HCT116 (cell line): ENCODE results near the gene DNMT1. TPM values are rescaled to one million over a fixed set of nuclear protein-coding genes. Genes with fewer than 3 reads are reported as not detected.

Experiments used
- ATAC-seq: fragments of 200-7000 bp; cut with Tn5 transposase; 2 replicates; pipeline ENCODE4 v1.9.1; 2020; ENCODE audit warnings: mild to moderate bottlenecking, moderate library complexity
- BruUV-seq: library from RNA; stranded (reverse); fragments of 400-500 nt; replicated peaks from 2 replicates; lab custom pipeline; 2021; lab: Mats Ljungman, UMichigan
- CTCF ChIA-PET: fragments of 300-600 bp; sonication (Branson Sonifier 250); formaldehyde crosslinking; loops from one replicate; lab custom pipeline; 2021; ENCODE audit warnings: antibody characterized with exemption; lab: Charles Lee
- POLR2A ChIA-PET: fragments of 300-600, 350-600 bp; sonication (Branson Sonifier 250); formaldehyde crosslinking; loops from one replicate; lab custom pipeline; 2021; ENCODE audit warnings: antibody characterized with exemption; lab: Charles Lee
- RAD21 ChIA-PET, 2 experiments: fragments of 300-600 bp; sonication (Branson Sonifier 250); formaldehyde crosslinking; loops; one replicate each; lab custom pipeline; 2023; ENCODE audit warnings: low total read pairs in 2 of 2; ENCODE audit not compliant: uncharacterized antibody in 2 of 2, unreplicated experiment in 2 of 2, low non-redundant PET in 1 of 2; lab: Charles Lee
- DNase-seq: peaks from one replicate; pipeline ENCODE4 v3.0.0-alpha.2; 2010; ENCODE audit warnings: low read depth, low spot score
- H2AFZ ChIP-seq: fragments of 200-600 bp; shearing (Covaris generic), sonication (generic); 2 replicates; pipeline ENCODE4 v1.6.1; 2017; ENCODE audit warnings: low read depth, mixed run types, mixed read lengths, antibody characterized with exemption, low read length; ENCODE audit not compliant: poor library complexity, severe bottlenecking
- H3K27ac ChIP-seq: 2 replicates; pipeline ENCODE4 v1.5.1; 2012; ENCODE audit warnings: low read depth, low read length
- H3K27me3 ChIP-seq: fragments of 200-600 bp; sonication (generic); 2 replicates; pipeline ENCODE4 v1.6.1; 2016; ENCODE audit warnings: mixed run types, low read length, mixed read lengths; ENCODE audit not compliant: insufficient read depth
- H3K36me3 ChIP-seq, 2 experiments: fragments of 200-500 bp in 1 of 2; fragments of 200-600 bp in 1 of 2; sonication (Bioruptor generic) in 1 of 2; sonication (generic) in 1 of 2; 2 replicates each; pipeline versions ENCODE4 v1.5.1 to v1.6.1; 2014 to 2016; ENCODE audit warnings: low read length in 2 of 2, inconsistent platforms in 1 of 2, mixed read lengths in 1 of 2, mixed run types in 1 of 2; ENCODE audit not compliant: insufficient read depth in 2 of 2, control insufficient read depth in 1 of 2
- H3K4me1 ChIP-seq, 2 experiments: fragments of 200-600 bp in 1 of 2; sonication (generic) in 1 of 2; 2 replicates each; pipeline versions ENCODE4 v1.5.1 to v1.6.1; 2012 to 2017; ENCODE audit warnings: low read length in 2 of 2, inconsistent platforms in 1 of 2, mild to moderate bottlenecking in 1 of 2, mixed read lengths in 1 of 2, mixed run types in 1 of 2, moderate library complexity in 1 of 2; ENCODE audit not compliant: insufficient read depth in 2 of 2, control insufficient read depth in 1 of 2
- H3K4me2 ChIP-seq: fragments of 200-600 bp; sonication (generic); 2 replicates; pipeline ENCODE4 v1.6.1; 2017; ENCODE audit warnings: mixed run types, low read length, mixed read lengths
- H3K4me3 ChIP-seq, 2 experiments: fragments of 200-600 bp in 1 of 2; sonication (generic) in 1 of 2; replicated peaks in 1 of 2; 2 replicates each; pipeline ENCODE4 v1.5.1; 2011 to 2016; ENCODE audit warnings: low read length in 2 of 2, control low read depth in 1 of 2, low read depth in 1 of 2, mild to moderate bottlenecking in 1 of 2, mixed read lengths in 1 of 2, mixed run types in 1 of 2
- H3K79me2 ChIP-seq: fragments of 200-600 bp; sonication (generic); 2 replicates; pipeline ENCODE4 v1.6.1; 2017; ENCODE audit warnings: mild to moderate bottlenecking, mixed run types, low read length, moderate library complexity, mixed read lengths; ENCODE audit not compliant: insufficient read depth
- H3K9ac ChIP-seq: fragments of 200-600 bp; sonication (generic); 2 replicates; pipeline ENCODE4 v1.6.1; 2016; ENCODE audit warnings: low read length, mixed read lengths
- H3K9me2 ChIP-seq: fragments of 200-600 bp; sonication (generic), shearing (Covaris generic); 2 replicates; pipeline ENCODE4 v1.6.1; 2017; ENCODE audit warnings: mixed run types, mild to moderate bottlenecking, moderate library complexity; ENCODE audit not compliant: insufficient read depth
- H3K9me3 ChIP-seq, 2 experiments: fragments of 200-500 bp in 1 of 2; fragments of 200-600 bp in 1 of 2; sonication (Bioruptor generic) in 1 of 2; sonication (generic) in 1 of 2; 2 replicates each; pipeline ENCODE4 v1.6.1; 2014 to 2017; ENCODE audit warnings: low read length in 2 of 2, mixed read lengths in 2 of 2, inconsistent platforms in 1 of 2, low read depth in 1 of 2, mild to moderate bottlenecking in 1 of 2, mixed run types in 1 of 2, moderate library complexity in 1 of 2; ENCODE audit not compliant: control insufficient read depth in 1 of 2, insufficient read depth in 1 of 2
- H4K20me1 ChIP-seq: fragments of 200-600 bp; sonication (generic), shearing (Covaris generic); 2 replicates; pipeline ENCODE4 v1.6.1; 2017; ENCODE audit warnings: mixed run types, mild to moderate bottlenecking, moderate library complexity; ENCODE audit not compliant: insufficient read depth
- ATF3 ChIP-seq: IDR thresholded peaks from 2 replicates; pipeline ENCODE4 v1.6.1; 2012
- CBX3 ChIP-seq: IDR thresholded peaks from 2 replicates; pipeline ENCODE4 v1.6.1; 2012; ENCODE audit warnings: low read depth
- CEBPB ChIP-seq: IDR thresholded peaks from 2 replicates; pipeline ENCODE4 v1.6.1; 2012; ENCODE audit warnings: low read depth
- CTCF ChIP-seq, 3 experiments: fragments of 200-600 bp in 1 of 3; sonication (generic) in 1 of 3; IDR thresholded peaks in 2 of 3; conservative IDR thresholded peaks in 1 of 3; 2 replicates each; pipeline ENCODE4 v1.5.1; 2012 to 2017; ENCODE audit warnings: low read depth in 2 of 3, low read length in 2 of 3, antibody characterized with exemption in 1 of 3, borderline replicate concordance in 1 of 3, control low read depth in 1 of 3, mild to moderate bottlenecking in 1 of 3, mixed read lengths in 1 of 3, mixed run types in 1 of 3, moderate library complexity in 1 of 3; ENCODE audit not compliant: insufficient read depth in 1 of 3
- EGR1 ChIP-seq: IDR thresholded peaks from 2 replicates; pipeline ENCODE4 v1.6.1; 2012; ENCODE audit warnings: low read depth
- FOSL1 ChIP-seq: IDR thresholded peaks from 2 replicates; pipeline ENCODE4 v1.6.1; 2012; ENCODE audit warnings: low read depth
- JUND ChIP-seq: IDR thresholded peaks from 2 replicates; pipeline ENCODE4 v1.6.1; 2012
- MAX ChIP-seq: IDR thresholded peaks from 2 replicates; pipeline ENCODE4 v1.6.1; 2012
- POLR2AphosphoS5 ChIP-seq: IDR thresholded peaks from 2 replicates; pipeline ENCODE4 v1.6.1; 2011; ENCODE audit warnings: mild to moderate bottlenecking, low read depth, low read length, moderate library complexity
- RAD21 ChIP-seq: IDR thresholded peaks from 2 replicates; pipeline ENCODE4 v1.6.1; 2012; ENCODE audit warnings: low read depth, mild to moderate bottlenecking
- REST ChIP-seq: IDR thresholded peaks from 2 replicates; pipeline ENCODE4 v1.6.1; 2012; ENCODE audit warnings: low read depth
- SIN3A ChIP-seq: IDR thresholded peaks from 2 replicates; pipeline ENCODE4 v1.6.1; 2012; ENCODE audit warnings: low read depth
- SP1 ChIP-seq: IDR thresholded peaks from 2 replicates; pipeline ENCODE4 v1.6.1; 2012; ENCODE audit warnings: low read depth
- SRF ChIP-seq: IDR thresholded peaks from 2 replicates; pipeline ENCODE4 v1.6.1; 2012; ENCODE audit warnings: low read depth
- TCF7L2 ChIP-seq: IDR thresholded peaks from 2 replicates; pipeline ENCODE4 v1.7.0; 2011; ENCODE audit warnings: borderline replicate concordance, inconsistent platforms; ENCODE audit not compliant: insufficient read depth, insufficient read length; ENCODE audit errors: extremely low read depth
- ZBTB33 ChIP-seq: IDR thresholded peaks from 2 replicates; pipeline ENCODE4 v1.6.1; 2011; ENCODE audit warnings: mild to moderate bottlenecking, low read length, moderate library complexity; ENCODE audit not compliant: insufficient replicate concordance; ENCODE audit errors: extremely low read depth
- ZFX ChIP-seq: fragments of 450-650 bp; IDR thresholded peaks from 2 replicates; pipeline ENCODE4 v1.6.1; 2017
- ZNF274 ChIP-seq: fragments of 200-500 bp; sonication (Bioruptor generic); IDR thresholded peaks from 2 replicates; pipeline ENCODE4 v1.6.1; 2014; ENCODE audit warnings: mild to moderate bottlenecking, low read depth, low read length, inconsistent platforms
- intact Hi-C: fragments of 100-400 bp; cut with micrococcal nuclease; formaldehyde crosslinking; loops from 2 replicates; pipeline ENCODE4 v1.10.0; 2022
- total RNA-seq: library from RNA; stranded (reverse); gene quantifications from one replicate; pipeline ENCODE4 v1.2.1, GENCODE V29; 2021; ENCODE audit not compliant: unreplicated experiment

DNMT1 gene
- total RNA-seq, 1 experiment from 2014 or later: 235 TPM

GRCh38 chr19:10155839-10156238 is 38.9 kb downstream of the DNMT1 start:
- Histone ChIP-seq H4K20me1 (no peaks in the 10 kb centered on the region), H3K79me2 (peaks cover 14% of the 10 kb centered on the region; the same call in 1 of the 2 replicates), H3K4me1 (no peaks in the 10 kb centered on the region), H3K27ac (no peak overlapping the region), H3K9ac (no peak overlapping the region), H3K4me2 (no peak overlapping the region), H3K9me2 (no peaks in the 10 kb centered on the region), H2AFZ (no peak overlapping the region), H3K27me3 (no peaks in the 10 kb centered on the region), H3K4me3 (no peak overlapping the region), H3K36me3 (peaks cover 75 to 89% of the 10 kb centered on the region in 2 experiments; a peak in 3 of 4 replicates), H3K9me3 (no peaks in the 10 kb centered on the region)
- no TSS peak for BruUV-seq
- intact Hi-C loops: no loop called here
- ChIA-PET POLR2A (no interaction called here), CTCF (no interaction called here), RAD21 (no interaction called here)
- ATAC-seq (peak; percentile 39; the same call in 1 of the 2 replicates), DNase-seq (no peak)
- no peak for TF ChIP-seq MAX
- no peak for TF ChIP-seq TCF7L2
- no peak for TF ChIP-seq ZFX
- TF ChIP-seq CEBPB: no peak
- TF ChIP-seq FOSL1: no peak
- TF ChIP-seq EGR1: no peak
- no peak for TF ChIP-seq ATF3
- no peak for TF ChIP-seq SRF
- TF ChIP-seq SIN3A: no peak
- no peak for TF ChIP-seq JUND
- no peak for TF ChIP-seq ZNF274
- TF ChIP-seq SP1: no peak
- TF ChIP-seq ZBTB33: no peak
- TF ChIP-seq POLR2AphosphoS5: no peak
- no peak for TF ChIP-seq CTCF (IDR thresholded peaks at IDR 0.05 in 2 of 3, conservative IDR thresholded peaks at IDR 0.05 in 1 of 3; ENCODE audit: borderline replicate concordance in 1 of 3, insufficient read depth in 1 of 3, low read depth in 2 of 3, low read length in 2 of 3)
- no peak for TF ChIP-seq RAD21
- no peak for TF ChIP-seq REST
- no peak for TF ChIP-seq CBX3
